Fibroblast of skin of scalp (primary cell): ENCODE results near the gene SMAD2.
A peak's percentile ranks its signal among the peaks of the same experiment; 100 is the strongest.
"Not testable (repeated sequence)": the region's sequence is repeated elsewhere in the genome, so short reads cannot be mapped to it uniquely, and the experiment has no call there.

Experiments used
- DNase-seq: peaks from one replicate; pipeline ENCODE4 v3.0.0-alpha.2; 2013

The SMAD2 gene

GRCh38 chr18:47791461-47791985, 138.9 kb downstream of the SMAD2 start:
- no peak for DNase-seq

GRCh38 chr18:47790036-47790435, 140.4 kb downstream of the SMAD2 start:
- no peak for DNase-seq

- DNase-seq = no peak
Observed at GRCh38 chr18:47788621-47789020, 141.8 kb downstream of the SMAD2 start.

- no peak for DNase-seq
Observed at GRCh38 chr18:47781561-47781960, 148.9 kb downstream of the SMAD2 start.

GRCh38 chr18:47780011-47780725, 150.3 kb downstream of the SMAD2 start:
- DNase-seq = no peak

GRCh38 chr18:47779381-47779780, 151.1 kb downstream of the SMAD2 start:
- DNase-seq = no peak

GRCh38 chr18:47777626-47778025, 152.8 kb downstream of the SMAD2 start:
- no peak for DNase-seq

GRCh38 chr18:47775961-47776360, 154.5 kb downstream of the SMAD2 start:
- peak; percentile 4 for DNase-seq

GRCh38 chr18:47773931-47774330, 156.5 kb downstream of the SMAD2 start:
- DNase-seq = no peak

- DNase-seq = peak; percentile 48
Observed at GRCh38 chr18:47772374-47773248, 157.8 kb downstream of the SMAD2 start.

GRCh38 chr18:47771922-47772321, 158.5 kb downstream of the SMAD2 start:
- DNase-seq = no peak

- no peak for DNase-seq
Observed at GRCh38 chr18:47767699-47768098, 162.8 kb downstream of the SMAD2 start.

GRCh38 chr18:47767198-47767597, 163.3 kb downstream of the SMAD2 start:
- not testable (repeated sequence) for DNase-seq
